A549 (cell line): ENCODE results near the gene FAM131A. TPM values are rescaled to one million over a fixed set of nuclear protein-coding genes. Genes with fewer than 3 reads are reported as not detected.

Experiments
- ATAC-seq, 2 experiments: fragments of 200-7000 bp in 1 of 2; fragments of >200 bp in 1 of 2; cut with Nextera tagmentation in 1 of 2; cut with Tn5 transposase in 1 of 2; 3 replicates each; pipeline versions ENCODE4 v1.8.0 to v1.9.1; 2018 to 2020; ENCODE audit warnings: mild to moderate bottlenecking in 1 of 2, moderate library complexity in 1 of 2
- CTCF ChIA-PET: fragments of 300-600 bp; sonication (Branson Sonifier 250); formaldehyde crosslinking; extraction: SDS; loops from one replicate; lab custom pipeline; 2021; ENCODE audit warnings: antibody characterized with exemption, inconsistent platforms; lab: Yijun Ruan, JAX
- POLR2A ChIA-PET: fragments of 350-600 bp; formaldehyde crosslinking; extraction: SDS; loops from one replicate; lab custom pipeline; 2021; ENCODE audit warnings: antibody characterized with exemption, inconsistent platforms; lab: Yijun Ruan, JAX
- DNase-seq, 2 experiments: peaks; one replicate each; pipeline versions ENCODE4 v3.0.0 to v3.0.0-alpha.2; 2011 to 2016; ENCODE audit warnings: low read depth in 1 of 2, low spot score in 1 of 2
- FAIRE-seq: peaks from 2 replicates; lab custom pipeline; 2011; peaks lifted over from hg19 to GRCh38; lab: Jason Lieb, UNC
- H3K27ac ChIP-seq, 2 experiments: fragments of >200 bp; sonication (Bioruptor Twin); formaldehyde crosslinking; 3 replicates each; pipeline ENCODE4 v1.5.1; 2016 to 2017
- H3K4me1 ChIP-seq: fragments of >200 bp; sonication (Bioruptor Twin); formaldehyde crosslinking; 3 replicates; pipeline ENCODE4 v1.6.1; 2016
- H3K4me2 ChIP-seq: fragments of >200 bp; sonication (Bioruptor Twin); formaldehyde crosslinking; 3 replicates; pipeline ENCODE4 v1.6.1; 2016
- H3K4me3 ChIP-seq: fragments of >200 bp; sonication (Bioruptor Twin); formaldehyde crosslinking; 3 replicates; pipeline ENCODE4 v1.5.1; 2016
- H3K9me3 ChIP-seq: fragments of >200 bp; sonication (Bioruptor Twin); formaldehyde crosslinking; 3 replicates; pipeline ENCODE4 v1.6.1; 2016
- ESRRA ChIP-seq: fragments of 150-350 bp; IDR thresholded peaks from 2 replicates; pipeline ENCODE4 v1.6.1; 2014; ENCODE audit warnings: mild to moderate bottlenecking, low read length, borderline replicate concordance
- KDM5A ChIP-seq: fragments of 200-600 bp; sonication (generic); IDR thresholded peaks from 2 replicates; pipeline ENCODE4 v1.6.1; 2016; ENCODE audit warnings: antibody characterized with exemption, mild to moderate bottlenecking
- MYC ChIP-seq: IDR thresholded peaks from 2 replicates; pipeline ENCODE4 v1.6.1; 2012; ENCODE audit warnings: mild to moderate bottlenecking, inconsistent platforms, low read length, improper control_type of control experiment, borderline replicate concordance
- POLR2A ChIP-seq: IDR thresholded peaks from 2 replicates; pipeline ENCODE4 v1.6.1; 2012; ENCODE audit warnings: mild to moderate bottlenecking, low read length
- RAD21 ChIP-seq, 2 experiments: fragments of >200 bp in 1 of 2; sonication (Bioruptor Twin) in 1 of 2; formaldehyde crosslinking in 1 of 2; IDR thresholded peaks in 1 of 2; conservative IDR thresholded peaks in 1 of 2; 2 replicates in 1 of 2; 3 replicates in 1 of 2; pipeline ENCODE4 v1.6.1; 2012 to 2018; ENCODE audit warnings: inconsistent platforms in 1 of 2
- RFX5 ChIP-seq: fragments of 450-650 bp; IDR thresholded peaks from 2 replicates; pipeline ENCODE4 v1.7.1; 2014; ENCODE audit warnings: antibody characterized with exemption, mild to moderate bottlenecking, moderate library complexity
- SREBF2 ChIP-seq: fragments of 450-650 bp; IDR thresholded peaks from 2 replicates; pipeline ENCODE4 v1.6.1; 2014; ENCODE audit warnings: mild to moderate bottlenecking, moderate library complexity
- ZSCAN20 ChIP-seq: fragments of 250-450 bp; sonication (Bioruptor Pico); IDR thresholded peaks from 2 replicates; pipeline ENCODE4 v1.8.0; 2022; ENCODE audit warnings: mild to moderate bottlenecking, moderate library complexity
- WGBS: methylation state at CpG from one replicate; pipeline ENCODE4 v1.1.6; 2017; ENCODE audit errors: missing lambda C conversion rate; 5-methylcytosine and 5-hydroxymethylcytosine counted together
- polyA plus RNA-seq, 4 experiments: library from polyadenylated mRNA; depleted of rRNA in 3 of 4; stranded (reverse); fragments of >200 nt; fragmentation: RNase III in 1 of 4; extraction: RNeasy Plus Mini Kit Qiagen cat#74134 plus additional on column Dnase treatment in 1 of 4; gene quantifications; 2 replicates in 3 of 4; 3 replicates in 1 of 4; pipeline ENCODE4 v1.2.3, GENCODE V29; 2011 to 2017
- small RNA-seq, 6 experiments: library from RNA; depleted of rRNA; stranded (forward); fragments of <200 nt; gene quantifications; one replicate each; pipeline ENCODE3, GENCODE V24; 2012
- TF ChIP-seq, protein P1 (sequence below): fragments of >200 bp; sonication (Bioruptor Twin); formaldehyde crosslinking; IDR thresholded peaks from 3 replicates; pipeline ENCODE4 v1.5.1; 2016
- TF ChIP-seq, protein P2 (sequence below): IDR thresholded peaks from 2 replicates; pipeline ENCODE4 v1.6.1; 2012

FAM131A gene
- polyA plus RNA-seq, 2 of the 4 experiments (the other 2 are of a cell fraction) = 5.2 to 6.1 TPM

DNA sequence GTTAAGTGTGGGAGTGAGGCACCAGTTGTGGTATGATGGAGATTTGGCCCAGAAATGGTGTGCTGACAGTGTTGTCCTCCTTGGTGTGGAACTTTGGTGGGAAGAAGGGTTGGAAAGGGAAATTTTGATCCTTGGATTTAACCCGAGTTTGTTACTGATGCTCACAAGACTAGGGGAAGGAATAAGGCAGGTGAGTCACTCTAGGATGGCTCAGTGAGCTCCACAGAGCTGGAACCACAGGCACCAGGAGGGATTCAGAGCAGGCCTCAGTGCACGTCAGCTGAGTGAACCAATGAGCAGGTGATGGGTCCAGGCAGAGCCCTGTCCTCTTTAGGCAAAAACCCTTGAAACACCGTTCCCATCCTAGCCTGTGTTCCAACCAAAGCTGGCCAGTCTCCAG, 53.9 kb downstream of the FAM131A start (continued):
- TF ChIP-seq, protein P1, sequence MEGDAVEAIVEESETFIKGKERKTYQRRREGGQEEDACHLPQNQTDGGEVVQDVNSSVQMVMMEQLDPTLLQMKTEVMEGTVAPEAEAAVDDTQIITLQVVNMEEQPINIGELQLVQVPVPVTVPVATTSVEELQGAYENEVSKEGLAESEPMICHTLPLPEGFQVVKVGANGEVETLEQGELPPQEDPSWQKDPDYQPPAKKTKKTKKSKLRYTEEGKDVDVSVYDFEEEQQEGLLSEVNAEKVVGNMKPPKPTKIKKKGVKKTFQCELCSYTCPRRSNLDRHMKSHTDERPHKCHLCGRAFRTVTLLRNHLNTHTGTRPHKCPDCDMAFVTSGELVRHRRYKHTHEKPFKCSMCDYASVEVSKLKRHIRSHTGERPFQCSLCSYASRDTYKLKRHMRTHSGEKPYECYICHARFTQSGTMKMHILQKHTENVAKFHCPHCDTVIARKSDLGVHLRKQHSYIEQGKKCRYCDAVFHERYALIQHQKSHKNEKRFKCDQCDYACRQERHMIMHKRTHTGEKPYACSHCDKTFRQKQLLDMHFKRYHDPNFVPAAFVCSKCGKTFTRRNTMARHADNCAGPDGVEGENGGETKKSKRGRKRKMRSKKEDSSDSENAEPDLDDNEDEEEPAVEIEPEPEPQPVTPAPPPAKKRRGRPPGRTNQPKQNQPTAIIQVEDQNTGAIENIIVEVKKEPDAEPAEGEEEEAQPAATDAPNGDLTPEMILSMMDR = no peak
- TF ChIP-seq ESRRA = no peak
- no peak for TF ChIP-seq RFX5

DNA sequence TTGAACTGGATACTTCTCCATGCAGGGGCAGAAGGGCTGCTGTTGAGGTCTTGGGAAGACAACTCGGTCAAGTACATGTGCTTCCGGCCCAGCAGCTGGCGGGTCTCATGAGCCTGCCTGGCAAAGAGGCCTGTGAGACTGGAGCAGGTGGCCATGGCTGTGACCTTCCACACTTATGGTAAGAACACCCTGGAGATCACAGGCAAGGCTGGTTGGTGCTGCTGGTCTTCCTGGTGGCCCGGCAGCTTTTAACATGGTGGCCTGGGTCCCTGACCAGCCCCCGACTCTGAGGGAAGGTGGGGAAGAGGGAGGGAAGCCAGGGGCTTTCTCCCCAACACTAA, 57.9 kb downstream of the FAM131A start:
- CTCF ChIA-PET = interaction anchor here (1.5 to 7.2 kb wide), 2 partner anchors 23 to 119 kb away, joined by 5 to 38 read pairs; no protein-coding TSS in a partner anchor
- H3K9me3 ChIP-seq = no peaks in the 10 kb centered on the region
- WGBS = 60% methylated on average over 5 of the region's 5 CpGs
- FAIRE-seq = no peak
- POLR2A ChIA-PET = no interaction called here
- TF ChIP-seq MYC (no peak), KDM5A (no peak), RAD21 (conservative IDR thresholded peaks at IDR 0.05 in 1 of 2, IDR thresholded peaks at IDR 0.05 in 1 of 2) (no peak), SREBF2 (no peak), ZSCAN20 (no peak), POLR2A (no peak)
- TF ChIP-seq, protein P2, sequence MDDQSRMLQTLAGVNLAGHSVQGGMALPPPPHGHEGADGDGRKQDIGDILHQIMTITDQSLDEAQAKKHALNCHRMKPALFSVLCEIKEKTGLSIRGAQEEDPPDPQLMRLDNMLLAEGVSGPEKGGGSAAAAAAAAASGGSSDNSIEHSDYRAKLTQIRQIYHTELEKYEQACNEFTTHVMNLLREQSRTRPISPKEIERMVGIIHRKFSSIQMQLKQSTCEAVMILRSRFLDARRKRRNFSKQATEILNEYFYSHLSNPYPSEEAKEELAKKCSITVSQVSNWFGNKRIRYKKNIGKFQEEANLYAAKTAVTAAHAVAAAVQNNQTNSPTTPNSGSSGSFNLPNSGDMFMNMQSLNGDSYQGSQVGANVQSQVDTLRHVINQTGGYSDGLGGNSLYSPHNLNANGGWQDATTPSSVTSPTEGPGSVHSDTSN = no peak
- ATAC-seq = no peak
- no peak overlapping the region for H3K4me2 ChIP-seq
- H3K27ac ChIP-seq = no peak overlapping the region
- H3K4me1 ChIP-seq = 0 out of 3 replicates have a peak, but pooled peaks cover 3% of the 10 kb centered on the region
- DNase-seq = no peak
- H3K4me3 ChIP-seq = no peak overlapping the region

Small RNA genes lying within 50 kb of the gene (small RNA-seq; reads per million reads assigned to genes)
- gene SNORD66 = 58.0 to 1,606 (median 355) reads per million in 6 experiments

Other genes with a start within 250 kb of the FAM131A start
- gene HTR3E, start 240.5 kb upstream of the FAM131A start, polyA plus RNA-seq (2011; rRNA removed) = not detected in 2 replicates
- gene HTR3E, start 240.5 kb upstream of the FAM131A start, polyA plus RNA-seq (2017; fragmentation: RNase III; extraction: RNeasy Plus Mini Kit Qiagen cat#74134 plus additional on column Dnase treatment) = not detected in 3 replicates
- gene EIF2B5, start 202.2 kb upstream of the FAM131A start, polyA plus RNA-seq (2011; rRNA removed) = 32.7 and 33.9 TPM in 2 replicates
- 29.8 to 32.5 TPM (median 32.1 TPM) in 3 replicates for gene EIF2B5, start 202.2 kb upstream of the FAM131A start, polyA plus RNA-seq (2017; fragmentation: RNase III; extraction: RNeasy Plus Mini Kit Qiagen cat#74134 plus additional on column Dnase treatment)
- 14.1 and 17.7 TPM in 2 replicates for gene DVL3, start 182.2 kb upstream of the FAM131A start, polyA plus RNA-seq (2011; rRNA removed)
- gene DVL3, start 182.2 kb upstream of the FAM131A start, polyA plus RNA-seq (2017; fragmentation: RNase III; extraction: RNeasy Plus Mini Kit Qiagen cat#74134 plus additional on column Dnase treatment) = 23.6 to 24.4 TPM (median 23.9 TPM) in 3 replicates
- gene AP2M1, start 162.7 kb upstream of the FAM131A start, polyA plus RNA-seq (2011; rRNA removed) = 274 and 316 TPM in 2 replicates
- 285 to 298 TPM (median 288 TPM) in 3 replicates for gene AP2M1, start 162.7 kb upstream of the FAM131A start, polyA plus RNA-seq (2017; fragmentation: RNase III; extraction: RNeasy Plus Mini Kit Qiagen cat#74134 plus additional on column Dnase treatment)
- gene ABCF3, start 151.4 kb upstream of the FAM131A start, polyA plus RNA-seq (2011; rRNA removed) = 34.6 and 35.3 TPM in 2 replicates
- gene ABCF3, start 151.4 kb upstream of the FAM131A start, polyA plus RNA-seq (2017; fragmentation: RNase III; extraction: RNeasy Plus Mini Kit Qiagen cat#74134 plus additional on column Dnase treatment) = 46.6 to 50.2 TPM (median 47.7 TPM) in 3 replicates
- gene VWA5B2, start 108.0 kb upstream of the FAM131A start, polyA plus RNA-seq (2011; rRNA removed) = 0.11 and 0.37 TPM in 2 replicates
- gene VWA5B2, start 108.0 kb upstream of the FAM131A start, polyA plus RNA-seq (2017; fragmentation: RNase III; extraction: RNeasy Plus Mini Kit Qiagen cat#74134 plus additional on column Dnase treatment) = 0.37 to 0.48 TPM (median 0.47 TPM) in 3 replicates
- gene ALG3, start 88.6 kb upstream of the FAM131A start, polyA plus RNA-seq (2011; rRNA removed) = 49.1 and 74.4 TPM in 2 replicates
- gene ALG3, start 88.6 kb upstream of the FAM131A start, polyA plus RNA-seq (2017; fragmentation: RNase III; extraction: RNeasy Plus Mini Kit Qiagen cat#74134 plus additional on column Dnase treatment) = 55.9 to 59.6 TPM (median 57.6 TPM) in 3 replicates
- 12.7 and 17.0 TPM in 2 replicates for gene EEF1AKMT4, start 87.9 kb upstream of the FAM131A start, polyA plus RNA-seq (2011; rRNA removed)
- 9.0 to 9.8 TPM (median 9.7 TPM) in 3 replicates for gene EEF1AKMT4, start 87.9 kb upstream of the FAM131A start, polyA plus RNA-seq (2017; fragmentation: RNase III; extraction: RNeasy Plus Mini Kit Qiagen cat#74134 plus additional on column Dnase treatment)
- gene CAMK2N2, start 76.0 kb upstream of the FAM131A start, polyA plus RNA-seq (2011; rRNA removed) = 0.05 and 0.20 TPM in 2 replicates
- gene CAMK2N2, start 76.0 kb upstream of the FAM131A start, polyA plus RNA-seq (2017; fragmentation: RNase III; extraction: RNeasy Plus Mini Kit Qiagen cat#74134 plus additional on column Dnase treatment) = 0.71 to 0.88 TPM (median 0.84 TPM) in 3 replicates
- not detected in 2 replicates for gene ECE2, start 61.6 kb upstream of the FAM131A start, polyA plus RNA-seq (2011; rRNA removed)
- not detected in 3 replicates for gene ECE2, start 61.6 kb upstream of the FAM131A start, polyA plus RNA-seq (2017; fragmentation: RNase III; extraction: RNeasy Plus Mini Kit Qiagen cat#74134 plus additional on column Dnase treatment)
- gene PSMD2, start 38.4 kb upstream of the FAM131A start, polyA plus RNA-seq (2011; rRNA removed) = 267 and 304 TPM in 2 replicates
- gene PSMD2, start 38.4 kb upstream of the FAM131A start, polyA plus RNA-seq (2017; fragmentation: RNase III; extraction: RNeasy Plus Mini Kit Qiagen cat#74134 plus additional on column Dnase treatment) = 503 to 541 TPM (median 522 TPM) in 3 replicates
- gene EIF4G1, start 23.0 kb upstream of the FAM131A start, polyA plus RNA-seq (2011; rRNA removed) = 152 and 185 TPM in 2 replicates
- 248 to 261 TPM (median 254 TPM) in 3 replicates for gene EIF4G1, start 23.0 kb upstream of the FAM131A start, polyA plus RNA-seq (2017; fragmentation: RNase III; extraction: RNeasy Plus Mini Kit Qiagen cat#74134 plus additional on column Dnase treatment)
- gene CLCN2, start 24.0 kb downstream of the FAM131A start, polyA plus RNA-seq (2011; rRNA removed) = 2.2 and 2.7 TPM in 2 replicates
- gene CLCN2, start 24.0 kb downstream of the FAM131A start, polyA plus RNA-seq (2017; fragmentation: RNase III; extraction: RNeasy Plus Mini Kit Qiagen cat#74134 plus additional on column Dnase treatment) = 4.4 to 5.4 TPM (median 4.9 TPM) in 3 replicates
- 112 and 127 TPM in 2 replicates for gene POLR2H, start 24.1 kb downstream of the FAM131A start, polyA plus RNA-seq (2011; rRNA removed)
- 98.9 to 104 TPM (median 103 TPM) in 3 replicates for gene POLR2H, start 24.1 kb downstream of the FAM131A start, polyA plus RNA-seq (2017; fragmentation: RNase III; extraction: RNeasy Plus Mini Kit Qiagen cat#74134 plus additional on column Dnase treatment)
- gene THPO, start 40.6 kb downstream of the FAM131A start, polyA plus RNA-seq (2011; rRNA removed) = 0.06 and 0.09 TPM in 2 replicates
- gene THPO, start 40.6 kb downstream of the FAM131A start, polyA plus RNA-seq (2017; fragmentation: RNase III; extraction: RNeasy Plus Mini Kit Qiagen cat#74134 plus additional on column Dnase treatment) = not detected in 3 replicates
- gene CHRD, start 42.5 kb downstream of the FAM131A start, polyA plus RNA-seq (2011; rRNA removed) = 0.12 and 0.19 TPM in 2 replicates
- 0.13 to 0.32 TPM (median 0.14 TPM) in 3 replicates for gene CHRD, start 42.5 kb downstream of the FAM131A start, polyA plus RNA-seq (2017; fragmentation: RNase III; extraction: RNeasy Plus Mini Kit Qiagen cat#74134 plus additional on column Dnase treatment)
- 0.36 and 0.52 TPM in 2 replicates for gene EPHB3, start 224.2 kb downstream of the FAM131A start, polyA plus RNA-seq (2011; rRNA removed)
- gene EPHB3, start 224.2 kb downstream of the FAM131A start, polyA plus RNA-seq (2017; fragmentation: RNase III; extraction: RNeasy Plus Mini Kit Qiagen cat#74134 plus additional on column Dnase treatment) = 0.18 to 0.50 TPM (median 0.29 TPM) in 3 replicates